Stimulated activated CD4-positive, alpha-beta T cell treated with anti-CD3 and anti-CD28 coated beads, Interleukin-15, amount 100 ng/mL, for 1 hour (primary cell): ENCODE measurements around the gene CLMP.

Experiments used
- DNase-seq, 2 donors: peaks; one replicate each; pipeline ENCODE4 v3.0.0-alpha.2; 2020; ENCODE audit warnings: low read depth in 1 of 2, low spot score in 1 of 2

Gene CLMP, protein sequence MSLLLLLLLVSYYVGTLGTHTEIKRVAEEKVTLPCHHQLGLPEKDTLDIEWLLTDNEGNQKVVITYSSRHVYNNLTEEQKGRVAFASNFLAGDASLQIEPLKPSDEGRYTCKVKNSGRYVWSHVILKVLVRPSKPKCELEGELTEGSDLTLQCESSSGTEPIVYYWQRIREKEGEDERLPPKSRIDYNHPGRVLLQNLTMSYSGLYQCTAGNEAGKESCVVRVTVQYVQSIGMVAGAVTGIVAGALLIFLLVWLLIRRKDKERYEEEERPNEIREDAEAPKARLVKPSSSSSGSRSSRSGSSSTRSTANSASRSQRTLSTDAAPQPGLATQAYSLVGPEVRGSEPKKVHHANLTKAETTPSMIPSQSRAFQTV

DNA sequence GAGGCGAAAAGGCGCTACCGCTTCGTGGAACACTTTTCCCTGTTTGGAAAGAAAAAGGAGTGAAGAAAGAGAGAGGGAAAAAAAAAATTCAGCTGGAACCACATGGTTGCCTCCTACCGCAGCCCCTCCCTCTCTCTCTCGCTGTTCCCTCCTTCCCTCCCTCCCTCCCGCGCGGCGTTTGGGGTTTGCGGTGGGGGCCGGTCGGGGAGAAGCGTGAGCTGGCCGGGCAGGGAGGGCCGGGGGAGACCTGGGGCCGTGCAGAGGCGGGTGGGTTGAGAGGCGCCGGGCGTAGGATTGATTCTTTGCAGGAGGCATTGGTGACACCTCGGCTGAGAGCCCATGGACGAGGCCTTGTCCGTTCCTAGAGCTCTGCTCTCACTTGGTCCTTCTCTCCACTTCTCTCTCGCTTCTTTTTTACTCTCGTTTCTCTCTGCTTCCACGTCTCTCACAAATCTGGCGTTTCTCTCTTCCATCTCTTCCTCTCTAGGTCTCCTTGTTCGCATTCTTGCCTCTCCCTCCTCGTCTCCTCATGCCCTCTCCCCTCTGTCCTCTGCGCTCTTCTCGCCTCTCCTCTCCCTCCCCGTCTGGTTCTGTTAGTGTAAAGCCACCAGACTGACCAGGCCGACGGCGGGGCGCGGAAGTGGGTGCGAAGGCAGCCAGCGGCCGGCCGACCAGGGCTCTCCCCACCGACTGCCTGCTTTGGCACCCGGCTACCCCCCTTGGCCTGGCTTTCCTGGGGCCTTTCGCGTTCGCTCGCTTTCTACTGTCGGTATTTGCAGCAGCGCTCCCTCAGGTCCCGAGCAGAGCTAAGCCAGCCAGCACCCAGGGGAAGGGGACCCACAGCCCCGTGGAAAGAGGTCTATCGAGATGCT, at the start of gene CLMP:
Gene CLMP, minus strand, starts transcription at position 61 of the 872 bp plus-strand sequence. CDS start 308 bp downstream, outside the sequence.
- DNase-seq = no peak

GRCh38 chr11:123241874-123242543, 47.0 kb upstream of the CLMP start:
- no peak for DNase-seq

- DNase-seq = no peak
Observed at GRCh38 chr11:123241294-123241693, 46.2 kb upstream of the CLMP start.

- no peak for DNase-seq
Observed at GRCh38 chr11:123239191-123240150, 44.4 kb upstream of the CLMP start.

DNA sequence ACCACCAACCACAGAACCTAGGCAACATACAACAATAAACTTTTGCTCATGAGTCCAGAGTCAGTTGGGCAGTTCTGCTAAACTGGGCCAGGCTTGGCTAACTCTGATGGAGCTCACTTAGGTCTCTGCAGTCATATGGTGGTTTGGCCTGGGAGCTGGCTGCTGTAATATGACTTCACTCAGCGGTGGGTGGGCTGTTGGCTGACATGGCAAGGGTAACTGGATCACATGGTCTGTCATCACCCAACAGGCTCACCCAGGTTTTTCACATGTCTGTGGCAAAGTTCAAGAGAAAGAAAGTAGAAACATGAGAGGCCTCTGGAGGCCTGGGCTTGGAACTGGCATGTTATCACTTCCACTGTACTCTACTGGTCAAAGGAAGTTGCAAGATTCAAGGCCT, 43.2 kb upstream of the CLMP start:
- no peak for DNase-seq

DNA sequence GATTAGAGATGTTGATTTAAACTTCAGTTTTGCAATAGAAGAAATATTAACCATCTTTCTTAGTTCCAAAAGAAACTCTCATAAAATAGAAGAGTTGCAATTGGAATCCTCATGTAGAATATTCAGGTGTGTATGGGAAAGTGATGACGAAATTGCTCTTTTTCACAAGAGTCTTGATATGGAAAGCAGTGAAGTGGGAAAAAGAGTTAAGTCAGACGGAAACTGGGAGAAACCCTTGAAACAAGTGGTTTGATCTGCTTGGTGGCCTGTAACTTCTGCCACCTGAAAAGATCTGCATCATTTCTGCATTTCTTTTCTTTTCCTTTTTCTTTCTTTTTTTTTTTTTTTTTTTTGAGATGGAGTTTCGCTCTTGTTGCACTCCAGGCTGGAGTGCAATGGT, 41.8 kb upstream of the CLMP start:
- no peak for DNase-seq

GRCh38 chr11:123235656-123236261, 40.7 kb upstream of the CLMP start:
- DNase-seq = no peak

GRCh38 chr11:123235117-123235655, 40.1 kb upstream of the CLMP start:
- peak in 1 of 2 donors; percentile 43 for DNase-seq

- no peak for DNase-seq
Observed at GRCh38 chr11:123233975-123234334, 38.9 kb upstream of the CLMP start.

DNA sequence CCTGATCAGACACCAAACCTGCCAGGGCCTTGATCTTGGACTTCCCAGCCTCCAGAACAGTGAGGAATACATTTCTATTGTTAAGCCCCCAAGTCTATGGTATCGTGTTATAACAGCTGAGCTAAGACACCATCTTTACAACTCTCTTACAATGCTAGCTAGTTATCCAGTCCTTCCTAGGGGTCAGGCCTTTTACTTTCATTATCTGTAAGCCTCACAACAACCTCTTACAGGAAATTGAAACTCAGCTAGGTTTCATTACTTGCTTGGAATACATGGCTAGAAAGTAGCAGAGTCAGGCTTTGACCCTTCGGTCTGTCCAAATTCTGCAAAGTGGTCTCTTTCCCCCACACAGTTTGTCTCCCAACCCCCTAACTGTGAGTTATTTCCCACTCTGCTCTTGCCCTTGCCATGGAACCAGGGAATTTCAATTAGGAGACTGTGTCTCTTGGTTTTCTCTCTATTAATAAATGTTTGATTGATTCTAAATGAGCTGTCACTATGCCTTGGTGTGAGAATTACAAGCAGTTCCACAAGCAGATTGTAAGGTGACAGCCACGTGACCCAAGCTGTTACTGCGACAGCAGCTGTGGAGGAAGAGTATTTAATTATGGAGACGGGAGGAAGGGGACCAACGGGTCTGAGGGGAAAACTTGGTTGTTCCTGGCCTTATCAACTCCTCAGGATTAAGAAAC, 38.4 kb upstream of the CLMP start:
- DNase-seq = no peak

GRCh38 chr11:123231777-123232176, 36.7 kb upstream of the CLMP start:
- DNase-seq = no peak

GRCh38 chr11:123231256-123231655, 36.2 kb upstream of the CLMP start:
- DNase-seq = no peak

GRCh38 chr11:123230346-123230745, 35.3 kb upstream of the CLMP start:
- no peak for DNase-seq

GRCh38 chr11:123228496-123229163, 33.6 kb upstream of the CLMP start:
- DNase-seq = no peak

DNA sequence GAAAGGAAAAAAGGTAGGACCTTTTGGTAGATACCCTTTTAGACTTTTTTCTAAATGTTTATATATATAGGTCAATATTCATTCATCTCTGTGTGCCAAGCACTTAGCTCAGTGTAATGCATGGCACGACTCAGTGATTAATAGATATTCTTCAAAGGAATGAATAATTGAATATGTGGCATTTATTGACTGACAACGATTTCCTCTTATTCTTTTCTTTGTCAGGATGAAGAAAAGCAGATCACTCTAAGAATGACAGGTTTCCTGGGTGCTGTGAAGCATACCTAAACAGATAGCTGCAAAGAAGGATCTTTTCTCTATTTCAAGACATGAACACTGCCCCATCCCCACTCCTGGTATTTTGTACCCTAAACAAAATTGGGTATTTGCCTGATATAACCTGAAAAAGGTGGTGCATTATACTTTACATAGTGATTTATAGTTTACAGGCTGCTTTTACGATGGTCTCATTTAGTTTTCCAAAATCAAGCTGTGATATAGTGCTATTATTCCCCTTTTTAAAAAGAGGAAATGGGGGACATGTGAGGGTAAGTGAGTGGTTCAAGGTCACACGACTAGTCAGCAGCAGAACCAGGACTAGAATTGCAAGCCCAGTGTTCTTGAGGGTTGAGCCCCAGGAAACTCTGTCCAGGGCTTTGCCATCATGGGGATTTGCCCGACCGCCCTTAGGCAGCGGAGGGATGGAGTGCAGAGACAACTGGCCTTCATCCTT, 32.9 kb upstream of the CLMP start:
- DNase-seq = no peak

DNA sequence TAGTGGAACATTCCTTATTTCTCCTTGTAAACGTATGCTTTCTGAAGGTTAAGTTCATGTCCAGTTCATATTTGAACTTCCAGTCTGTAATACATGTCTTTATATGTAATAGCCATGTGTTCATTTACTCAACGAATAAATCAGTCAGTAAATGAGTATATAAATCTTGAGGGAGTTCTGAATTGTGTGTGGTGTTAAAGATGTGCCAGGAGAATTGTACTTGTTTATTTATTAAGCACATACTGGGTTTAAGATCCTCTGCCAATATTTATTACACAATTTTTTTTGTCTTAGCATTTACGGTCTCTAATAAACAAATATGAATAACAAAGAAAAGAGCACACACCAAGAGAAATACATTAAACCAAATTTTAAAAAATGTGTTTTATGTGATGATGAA, 26.5 kb upstream of the CLMP start:
- DNase-seq = no peak

- no peak for DNase-seq
Observed at GRCh38 chr11:123221096-123221561, 26.1 kb upstream of the CLMP start.
